ENCODE results near the gene CNR1. TPM values are rescaled to one million over a fixed set of nuclear protein-coding genes. Genes with fewer than 3 reads are reported as not detected.
"Not testable (repeated sequence)": the region's sequence is repeated elsewhere in the genome, so short reads cannot be mapped to it uniquely, and the experiment has no call there.

The CNR1 gene
- 327 TPM for total RNA-seq

DNA sequence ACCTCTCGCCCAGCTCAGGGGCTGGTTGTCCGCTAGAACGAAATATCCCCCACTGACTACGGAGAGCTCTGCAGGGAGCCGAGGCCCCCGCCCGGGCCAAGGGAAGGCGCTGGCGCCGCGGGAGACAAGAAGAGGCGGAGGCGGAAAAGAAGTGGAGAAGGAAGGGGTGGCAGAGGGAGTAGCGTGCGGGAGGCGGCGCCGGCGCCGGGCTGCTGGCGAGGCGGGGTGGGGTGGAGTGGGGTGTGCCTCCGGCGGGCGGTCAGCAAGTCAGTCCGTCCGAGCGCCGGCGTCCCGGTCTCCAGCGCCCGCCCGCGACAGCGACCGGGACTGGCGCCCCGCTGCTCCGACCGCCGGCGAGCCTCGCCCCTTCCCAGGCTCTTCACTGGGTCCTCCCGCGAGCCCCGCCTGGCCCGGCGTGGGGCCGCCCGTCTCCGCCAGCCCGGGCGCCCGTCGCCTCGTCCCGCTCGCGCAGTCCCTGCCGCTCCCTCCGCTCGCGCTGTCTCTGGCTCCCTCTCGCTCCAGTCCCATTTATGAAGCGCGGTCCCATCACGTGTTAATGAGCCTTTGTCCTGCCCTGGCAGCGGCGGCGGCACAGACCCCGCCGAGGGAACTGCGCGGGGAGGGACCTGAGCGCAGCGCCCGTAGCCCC is at the start of gene CNR1:
Gene CNR1 (minus strand): TSS at position 504 of the 649 bp plus-strand sequence. CDS start 21,073 bp downstream, outside the sequence.
- peak; percentile 28 for DNase-seq

DNA sequence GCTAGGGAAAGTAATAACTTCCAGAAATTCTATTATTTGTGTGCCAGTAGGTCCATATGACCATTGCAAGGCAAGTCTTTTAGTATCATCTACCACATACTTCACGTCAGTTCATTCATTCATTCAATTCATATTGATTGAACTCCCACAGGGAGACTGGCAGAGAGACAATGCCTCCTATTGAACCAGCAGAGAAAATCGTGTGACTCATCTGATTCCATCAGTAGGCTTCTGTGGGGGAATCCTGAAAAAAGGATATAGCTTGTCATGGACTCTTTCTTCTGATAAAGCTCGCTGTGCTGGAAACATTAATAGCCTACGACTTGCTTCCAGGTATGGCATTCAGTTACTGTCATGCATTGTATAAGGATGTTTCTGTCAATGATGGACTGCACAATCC is 45.3 kb upstream of the CNR1 start:
- DNase-seq, result no peak

GRCh38 chr6:88209301-88209700 is 43.2 kb upstream of the CNR1 start:
- no peak for DNase-seq

- no peak for DNase-seq
These were observed 42.6 kb upstream of the CNR1 start for GRCh38 chr6:88208726-88209125.

DNA sequence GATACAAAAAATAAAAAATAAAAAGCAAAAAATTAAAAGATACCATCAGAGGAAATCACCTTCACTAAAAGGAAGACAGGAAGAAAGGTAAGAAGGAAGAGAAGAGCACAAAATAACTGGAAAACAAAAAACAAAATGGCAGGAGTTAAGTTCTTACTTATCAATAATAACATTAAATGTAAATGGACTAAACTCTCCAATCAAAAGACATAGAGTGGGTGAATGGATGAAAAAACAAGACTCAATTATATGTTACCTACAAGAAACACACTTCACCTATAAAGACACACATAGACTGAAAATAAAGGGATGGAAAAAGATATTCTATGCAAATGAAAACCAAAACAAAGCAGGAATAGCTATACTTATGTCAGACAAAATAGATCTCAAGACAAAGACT is 35.6 kb upstream of the CNR1 start:
- not testable (repeated sequence) for DNase-seq

DNA sequence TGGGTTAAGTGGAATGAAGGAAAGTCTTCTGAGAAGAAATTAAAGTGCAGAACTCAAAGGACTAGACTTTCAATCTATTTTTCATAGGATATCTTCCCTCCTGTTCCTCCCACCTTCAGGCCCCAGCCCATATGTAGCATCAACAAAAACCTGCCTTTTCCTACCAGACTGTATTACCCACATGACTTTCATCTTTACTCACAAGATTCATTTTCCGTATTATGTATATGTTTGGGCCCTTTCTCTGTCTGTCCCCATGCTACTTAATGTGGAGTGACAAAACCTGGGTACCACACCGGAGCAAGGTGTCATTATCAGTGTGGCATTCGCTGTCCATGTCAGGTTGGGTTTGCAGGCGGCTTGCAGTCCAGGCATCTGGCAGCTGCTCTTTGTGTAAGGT is 18.8 kb upstream of the CNR1 start:
- DNase-seq, result no peak

DNA sequence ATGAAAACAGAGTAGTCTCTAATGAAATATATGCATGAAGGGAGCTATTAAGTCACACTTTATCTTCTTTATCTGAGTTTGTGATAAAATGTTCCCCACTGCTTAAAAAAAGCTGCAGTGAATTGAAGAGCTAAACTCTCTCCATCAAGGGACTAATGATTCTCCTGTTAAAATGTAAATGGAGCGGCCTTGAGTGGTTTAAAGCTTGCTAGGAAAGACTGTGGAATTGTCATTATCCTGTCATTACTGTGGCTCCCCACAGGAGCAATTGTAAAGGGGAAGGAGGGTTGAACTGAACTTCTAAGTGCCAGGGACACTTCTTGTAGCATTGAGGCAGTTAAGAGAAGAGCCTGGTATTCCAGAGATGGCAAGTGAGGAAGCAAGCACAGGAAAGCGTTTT is 17.3 kb upstream of the CNR1 start:
- no peak for DNase-seq

GRCh38 chr6:88179692-88180091 is 13.5 kb upstream of the CNR1 start:
- DNase-seq, result no peak

DNA sequence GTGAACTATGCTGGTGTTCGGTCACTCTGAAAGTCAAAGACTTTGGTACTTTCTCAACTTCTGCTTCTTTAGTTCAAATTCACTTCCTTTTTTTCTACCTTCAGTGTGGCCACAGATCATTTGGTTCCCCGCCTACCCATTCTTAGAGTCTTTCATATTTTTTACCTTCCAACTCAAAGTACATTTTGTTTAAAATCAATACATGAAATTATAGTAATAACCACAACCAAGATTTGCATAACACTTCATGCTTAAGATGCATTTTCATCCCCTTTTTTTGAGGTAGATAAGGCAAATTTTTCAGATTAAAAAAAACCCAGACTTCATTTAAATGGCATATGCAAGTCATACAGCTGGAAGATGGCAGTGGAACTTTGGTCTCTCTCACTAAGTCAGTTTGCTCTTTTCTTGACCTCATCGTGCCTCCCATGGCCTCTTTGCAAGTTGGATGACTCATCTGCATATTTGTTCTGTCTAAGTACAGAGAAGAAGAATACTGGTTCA is 11.9 kb upstream of the CNR1 start:
- DNase-seq, result no peak

DNA sequence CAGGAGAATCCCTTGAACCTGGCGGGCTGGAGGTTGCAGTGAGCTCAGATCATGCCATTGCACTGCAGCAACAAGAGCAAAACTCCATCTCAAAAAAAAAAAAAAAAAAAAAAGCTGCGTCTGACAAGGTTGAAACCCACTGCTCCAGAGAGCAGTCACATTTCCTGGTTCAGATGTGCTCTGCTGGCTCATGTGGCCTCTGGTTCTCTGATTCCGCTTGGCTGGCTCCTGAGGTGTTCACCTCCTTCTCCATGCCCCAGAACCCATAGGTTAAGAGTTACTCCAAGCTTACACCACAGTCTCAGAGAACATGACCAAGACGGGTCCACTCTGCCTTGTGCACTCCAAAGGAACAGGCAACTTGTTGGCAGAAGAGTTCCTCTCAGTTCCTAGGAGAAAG is 8.8 kb upstream of the CNR1 start:
- no peak for DNase-seq

GRCh38 chr6:88171312-88171711 is 5.2 kb upstream of the CNR1 start:
- DNase-seq, result no peak

GRCh38 chr6:88168362-88168761 is 2.2 kb upstream of the CNR1 start:
- DNase-seq, result no peak

DNA sequence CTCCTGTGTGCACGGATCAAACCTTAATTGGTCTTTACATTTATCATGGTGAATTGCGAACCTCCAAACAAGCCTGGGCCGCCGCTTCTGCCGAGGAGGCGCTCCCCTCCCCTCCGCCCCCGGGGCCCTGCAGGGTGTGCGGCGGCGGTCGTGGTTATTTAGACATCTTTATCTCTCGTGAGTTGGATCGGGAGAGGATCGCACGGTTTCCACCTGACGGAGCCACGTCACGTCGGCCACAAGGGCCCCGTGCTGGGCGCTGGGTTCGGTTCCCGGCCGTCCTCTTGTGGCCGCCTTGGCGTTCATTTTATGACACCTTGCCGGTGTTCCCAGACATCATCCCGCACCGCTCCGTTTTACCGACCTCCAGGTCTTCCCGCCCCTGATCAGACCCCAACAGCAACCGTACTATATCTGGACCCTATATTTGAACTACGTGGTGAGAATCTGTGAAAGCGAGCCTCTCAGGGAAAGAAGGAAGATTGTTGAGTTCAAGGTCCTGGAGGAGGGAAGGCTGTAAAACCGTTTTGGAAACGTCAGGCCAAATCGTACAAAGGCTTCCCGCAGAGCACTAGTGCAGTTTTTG is 1.3 kb upstream of the CNR1 start:
- DNase-seq, result peak; percentile 7

- no peak for DNase-seq
These were observed 575 bp upstream of the CNR1 start for GRCh38 chr6:88166493-88167351.

DNA sequence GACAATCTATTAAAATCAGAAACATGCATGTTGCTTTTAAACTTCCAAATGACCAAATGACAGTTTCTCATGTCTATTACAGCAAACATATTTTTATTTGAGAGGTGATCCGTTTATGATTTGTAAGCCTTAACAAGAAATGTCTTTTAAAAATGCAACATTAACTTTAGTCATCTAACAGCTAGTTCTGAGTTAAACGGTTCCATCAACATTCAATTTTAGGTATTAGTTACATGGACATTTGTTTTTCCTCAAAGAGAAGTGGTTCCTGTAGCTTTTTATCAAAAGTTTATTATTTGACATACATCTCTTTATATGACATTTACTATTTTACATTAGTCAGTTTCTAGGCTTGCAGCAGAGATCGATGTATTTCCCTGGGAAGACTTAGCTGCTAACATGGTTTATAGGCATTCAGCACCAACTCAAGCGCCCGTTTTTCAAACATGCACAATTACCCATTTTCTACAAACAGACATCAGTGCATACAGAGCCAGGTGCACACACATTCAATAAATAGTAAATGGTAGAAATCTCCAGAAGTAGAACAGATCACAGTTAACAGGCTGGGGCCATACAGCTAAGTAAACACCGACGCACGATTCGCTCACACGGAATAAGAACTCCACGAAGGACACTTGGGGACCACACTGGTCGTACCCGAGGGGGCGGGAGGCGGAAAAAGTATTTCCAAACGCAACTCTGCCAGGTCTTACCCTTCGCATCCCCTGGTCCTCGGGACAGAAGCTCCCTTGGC is 882 bp downstream of the CNR1 start:
- no peak for DNase-seq

DNA sequence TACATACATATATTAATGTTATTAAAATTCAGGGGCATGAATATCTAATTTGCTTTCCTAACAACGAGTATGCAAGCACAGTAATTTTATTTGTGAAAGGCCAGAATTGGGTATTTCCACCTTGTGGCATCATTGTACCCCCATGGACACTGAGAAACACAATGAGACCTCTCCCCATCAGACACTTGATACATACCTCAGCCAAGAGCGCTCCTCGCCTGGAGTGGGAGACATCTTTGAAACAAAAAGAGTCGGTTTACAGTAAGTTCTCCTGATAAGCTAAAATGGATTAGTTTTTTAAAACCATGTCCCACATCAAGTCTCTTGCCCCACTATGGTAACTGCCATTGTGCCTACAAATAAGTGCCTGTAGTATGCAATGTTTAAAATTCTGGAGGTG is 2.1 kb downstream of the CNR1 start:
- no peak for DNase-seq

- DNase-seq, result no peak
These were observed 2.5 kb downstream of the CNR1 start for GRCh38 chr6:88163616-88164015.

- no peak for DNase-seq
These were observed 4.2 kb downstream of the CNR1 start for GRCh38 chr6:88161940-88162339.

GRCh38 chr6:88157106-88157505 is 9.0 kb downstream of the CNR1 start:
- DNase-seq, result no peak

DNA sequence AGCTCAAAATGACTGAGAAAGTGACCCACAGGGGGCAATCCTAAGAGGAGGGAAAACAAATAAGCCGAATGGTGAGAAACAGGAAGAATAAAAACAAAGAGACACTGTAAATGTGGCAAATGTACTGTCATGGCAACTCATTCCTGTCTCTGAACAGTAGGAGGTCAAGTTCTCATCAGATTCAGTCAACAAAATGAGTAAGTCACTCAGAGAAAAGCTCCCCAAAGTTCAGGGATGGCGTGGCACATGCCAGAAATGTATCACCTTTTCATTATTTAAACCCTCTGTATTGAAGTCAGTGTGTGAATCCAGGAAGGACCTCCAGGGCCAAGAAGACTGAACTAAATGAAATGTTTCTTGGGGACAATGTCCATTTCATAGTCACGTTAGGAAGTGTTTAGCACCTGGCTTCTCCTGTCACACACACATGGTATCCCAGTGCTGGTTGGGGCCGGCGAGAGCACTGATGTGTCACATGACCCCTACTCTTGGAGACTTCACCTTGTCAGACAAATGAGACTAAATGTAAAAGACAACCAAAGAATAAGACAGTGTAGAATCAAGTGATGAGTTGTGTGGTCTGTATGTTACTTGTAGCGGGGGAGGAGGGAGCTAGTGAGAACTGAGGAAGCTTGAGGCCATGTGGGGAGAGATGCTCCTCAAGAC is 20.7 kb downstream of the CNR1 start:
- DNase-seq, result no peak

DNA sequence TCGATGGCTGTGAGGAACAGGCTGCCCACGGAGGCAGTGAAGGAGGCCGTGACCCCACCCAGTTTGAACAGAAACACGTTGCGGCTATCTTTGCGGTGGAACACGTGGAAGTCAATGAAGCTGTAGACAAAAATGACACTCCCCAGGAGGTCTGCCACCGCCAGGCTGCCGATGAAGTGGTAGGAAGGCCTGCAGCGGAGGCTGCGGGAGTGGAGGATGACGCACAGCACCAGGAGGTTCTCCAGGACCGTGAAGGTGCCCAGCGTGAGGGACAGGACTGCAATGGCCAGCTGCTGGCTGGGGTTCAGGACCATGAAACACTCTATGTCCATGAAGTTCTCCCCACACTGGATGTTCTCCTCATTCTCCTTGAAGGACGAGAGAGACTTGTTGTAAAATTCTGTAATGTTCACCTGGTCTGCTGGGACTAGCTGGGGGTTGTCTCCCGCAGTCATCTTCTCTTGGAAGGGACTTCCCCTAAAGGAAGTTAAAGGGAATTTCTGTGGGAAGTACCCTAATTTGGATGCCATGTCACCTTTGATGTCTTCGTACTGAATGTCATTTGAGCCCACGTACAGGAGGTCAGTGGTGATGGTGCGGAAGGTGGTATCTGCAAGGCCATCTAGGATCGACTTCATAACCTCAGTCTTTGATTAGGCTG is 21.4 kb downstream of the CNR1 start:
- no peak for DNase-seq
